Stimulated activated CD8-positive, alpha-beta memory T cell treated with anti-CD3 and anti-CD28 coated beads, Interleukin-4, amount 100 ng/mL, for 48 hours (primary cell): ENCODE data around the gene ALK.

Experiments
- DNase-seq: peaks from one replicate; pipeline ENCODE4 v3.0.0-alpha.2; 2020

ALK gene

GRCh38 chr2:29787473-29788465 is 133.6 kb downstream of the ALK start:
- no peak for DNase-seq

GRCh38 chr2:29786361-29786760 is 135.0 kb downstream of the ALK start:
- no peak for DNase-seq

GRCh38 chr2:29783666-29784065 is 137.7 kb downstream of the ALK start:
- DNase-seq = no peak

DNA sequence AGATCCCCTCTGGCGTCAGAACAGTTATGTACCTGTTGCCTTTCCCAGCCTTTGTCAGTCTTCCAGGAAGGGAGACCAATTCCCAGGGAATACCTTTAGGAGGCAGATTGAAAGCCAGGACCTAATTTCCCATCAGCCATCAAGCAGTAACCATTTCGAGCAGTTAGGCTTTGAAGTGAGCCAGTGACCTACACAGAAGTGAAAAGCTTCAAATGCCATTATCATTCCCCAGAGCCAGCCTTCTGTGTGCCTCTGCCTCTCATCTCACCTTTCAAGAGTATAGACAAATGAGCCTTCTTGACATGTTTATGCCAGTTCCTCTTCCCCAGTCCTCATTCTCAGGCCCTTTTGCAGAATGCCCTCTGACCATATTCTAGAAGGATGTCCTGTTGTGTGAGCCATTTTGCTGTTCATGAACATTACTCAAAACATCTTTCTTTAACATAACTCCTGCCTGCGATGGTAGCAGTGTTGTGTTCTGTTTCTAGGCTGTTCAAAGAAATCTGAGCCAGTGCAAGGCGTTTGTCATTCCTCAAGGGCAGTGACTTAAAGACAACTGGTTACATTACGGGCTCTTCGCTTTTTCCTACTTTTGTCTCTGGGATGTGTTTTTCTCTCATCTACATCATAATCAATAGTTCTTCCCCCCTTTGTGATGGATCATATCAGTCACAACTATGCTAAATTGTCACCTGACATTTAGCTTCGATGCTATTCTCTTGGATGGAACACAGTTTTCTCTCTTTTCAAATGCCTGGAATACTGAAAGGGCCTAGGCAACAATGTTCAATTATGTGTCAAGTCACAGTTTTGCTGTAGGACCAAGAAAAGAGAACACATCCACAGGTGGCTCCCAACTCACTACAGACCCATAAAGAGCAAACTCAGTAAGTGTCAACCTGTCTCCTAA is 138.6 kb downstream of the ALK start:
- no peak for DNase-seq

DNA sequence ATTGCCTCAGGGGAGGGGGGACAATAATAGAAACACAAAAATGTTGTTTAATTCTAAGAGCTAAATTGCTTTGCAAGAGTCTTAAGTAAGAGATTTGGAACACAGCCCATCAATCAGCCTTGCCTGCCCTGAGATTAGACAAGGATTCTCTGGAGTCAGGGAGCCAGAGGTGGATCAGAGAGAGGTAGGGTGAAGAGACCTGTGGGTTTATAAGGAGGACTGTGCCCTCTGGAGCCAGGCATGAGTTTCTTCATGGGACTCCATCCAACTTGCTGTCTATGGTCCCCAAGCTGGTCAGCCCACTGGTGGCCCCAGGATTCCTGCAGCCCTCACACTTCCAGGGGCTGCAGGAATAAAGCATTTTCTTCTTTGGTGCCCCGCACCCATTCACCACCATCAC is 139.3 kb downstream of the ALK start:
- DNase-seq = no peak

GRCh38 chr2:29780906-29781305 is 140.5 kb downstream of the ALK start:
- DNase-seq = no peak

DNA sequence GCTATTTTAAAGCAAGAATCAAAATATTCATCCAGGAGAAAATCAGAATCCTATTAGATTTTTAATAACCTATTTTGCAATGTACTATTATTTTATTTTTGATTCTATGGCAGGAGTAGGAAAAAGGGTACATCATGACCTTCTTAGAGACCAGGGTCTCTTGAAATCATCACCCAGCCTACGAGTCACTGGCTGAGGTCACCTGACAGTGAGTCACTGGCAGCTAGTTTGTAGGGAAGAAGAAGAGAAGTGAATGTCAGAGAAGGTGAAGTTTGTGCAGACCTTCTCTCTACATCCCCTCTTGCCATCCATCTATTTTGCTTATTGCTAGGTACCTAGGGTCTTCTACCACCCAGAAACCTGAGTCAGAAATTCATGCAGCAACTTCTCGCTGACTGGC is 144.2 kb downstream of the ALK start:
- no peak for DNase-seq

- no peak for DNase-seq
Observed at GRCh38 chr2:29776406-29776805, 145.0 kb downstream of the ALK start.

DNA sequence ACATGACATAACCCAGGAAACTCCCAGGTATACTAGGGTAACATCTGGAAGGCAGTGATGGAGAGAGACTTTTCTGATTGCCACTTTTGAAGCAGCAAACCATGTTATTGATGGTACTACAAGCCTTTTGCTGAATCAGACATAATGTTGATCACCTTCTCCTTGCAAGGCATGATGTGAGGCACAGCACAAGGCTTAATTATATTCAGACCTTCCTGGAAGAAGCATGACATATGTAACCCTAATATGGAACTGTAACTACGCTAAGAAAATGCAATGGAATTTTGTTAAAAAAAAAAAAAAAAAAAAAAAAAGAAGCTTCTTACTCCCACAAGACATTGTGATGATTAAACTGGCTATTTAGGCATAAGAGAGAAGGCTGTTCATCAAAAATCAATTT is 145.4 kb downstream of the ALK start:
- DNase-seq = no peak

- no peak for DNase-seq
Observed at GRCh38 chr2:29774624-29775023, 146.8 kb downstream of the ALK start.

DNA sequence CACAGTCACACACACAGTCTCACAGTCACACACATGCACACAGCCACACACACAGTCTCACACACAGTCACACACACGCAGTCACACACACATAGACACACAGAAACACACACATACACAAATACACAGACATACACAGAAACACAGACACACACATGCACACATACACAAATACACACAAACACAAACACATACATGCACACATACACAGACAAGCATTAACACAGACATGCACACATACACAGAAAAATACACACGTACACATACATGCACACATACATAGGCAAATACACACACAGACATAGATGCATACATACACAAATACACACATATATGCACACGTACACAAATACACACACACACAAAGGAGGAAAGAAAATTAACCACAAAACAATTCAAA is 150.5 kb downstream of the ALK start:
- no peak for DNase-seq

DNA sequence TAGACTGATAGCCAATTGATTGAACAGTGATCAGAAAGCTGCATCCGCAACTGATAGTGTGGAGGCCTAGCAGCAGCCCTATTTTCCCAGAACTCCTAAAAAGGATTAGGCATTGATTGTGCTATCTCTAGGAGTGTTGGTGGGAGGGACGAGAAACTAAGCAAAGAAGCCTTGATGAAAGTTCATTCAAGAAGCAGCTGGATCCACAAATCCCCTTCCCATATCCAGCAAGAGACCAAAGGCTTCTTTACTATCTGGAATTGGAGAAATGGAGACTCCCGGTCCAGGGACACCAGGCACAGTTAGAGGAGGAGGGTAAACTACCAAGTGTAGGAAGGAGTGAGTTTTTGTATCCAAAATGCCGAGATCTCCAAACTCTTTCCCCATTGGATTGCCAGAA is 151.5 kb downstream of the ALK start:
- DNase-seq = no peak

GRCh38 chr2:29767606-29768335 is 153.6 kb downstream of the ALK start:
- DNase-seq = no peak

- DNase-seq = no peak
Observed at GRCh38 chr2:29766191-29766590, 155.2 kb downstream of the ALK start.

GRCh38 chr2:29765721-29766120 is 155.7 kb downstream of the ALK start:
- no peak for DNase-seq

- DNase-seq = no peak
Observed at GRCh38 chr2:29763371-29763770, 158.0 kb downstream of the ALK start.

GRCh38 chr2:29762239-29762638 is 159.1 kb downstream of the ALK start:
- DNase-seq = no peak

DNA sequence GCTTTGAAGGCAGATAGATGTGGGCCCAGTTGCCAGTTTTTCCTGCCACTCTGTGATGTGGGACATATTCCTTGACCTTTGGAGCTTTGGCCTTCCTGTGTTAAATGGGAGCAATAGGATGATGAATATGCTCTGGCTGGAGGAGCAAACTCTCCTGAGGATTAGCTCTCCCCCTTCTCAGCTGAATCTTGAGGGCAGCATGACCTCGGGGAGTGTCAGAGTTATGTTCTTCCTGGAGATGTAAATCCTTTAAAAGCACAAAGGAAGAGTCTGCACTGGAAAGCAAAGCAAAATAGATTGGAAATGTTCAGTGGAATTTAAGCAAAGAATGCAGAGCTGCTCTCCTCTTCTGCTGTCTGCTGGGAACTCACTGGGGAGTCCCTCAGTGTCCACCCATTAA is 160.1 kb downstream of the ALK start:
- DNase-seq = no peak

GRCh38 chr2:29760008-29760407 is 161.4 kb downstream of the ALK start:
- DNase-seq = no peak

- no peak for DNase-seq
Observed at GRCh38 chr2:29759360-29759759, 162.0 kb downstream of the ALK start.

GRCh38 chr2:29755829-29756228 is 165.6 kb downstream of the ALK start:
- no peak for DNase-seq

- no peak for DNase-seq
Observed at GRCh38 chr2:29755233-29755632, 166.2 kb downstream of the ALK start.
